H1 (cell line): ENCODE measurements around the gene GSK3B. TPM values are rescaled to one million over a fixed set of nuclear protein-coding genes. Genes with fewer than 3 reads are reported as not detected.

Source experiments
- CTCF ChIA-PET: fragments of 300-600 bp; sonication (Branson Sonifier 250); formaldehyde crosslinking; loops from one replicate; lab custom pipeline; 2021; ENCODE audit not compliant: partially characterized antibody; lab: Charles Lee
- POLR2A ChIA-PET: fragments of 300-600 bp; sonication (Branson Sonifier 250); formaldehyde crosslinking; loops from one replicate; lab custom pipeline; 2021; ENCODE audit warnings: inconsistent platforms; ENCODE audit not compliant: partially characterized antibody; lab: Charles Lee
- DNase-seq, 2 experiments: peaks; one replicate each; pipeline versions ENCODE4 v3.0.0 to v3.0.0-alpha.2; 2010 to 2022; ENCODE audit warnings: low spot score in 2 of 2, low read depth in 1 of 2, mixed read lengths in 1 of 2
- FAIRE-seq: peaks from 2 replicates; lab custom pipeline; 2011; peaks lifted over from hg19 to GRCh38; lab: Jason Lieb, UNC
- H2AFZ ChIP-seq: 2 replicates; pipeline ENCODE4 v1.8.1; 2012; ENCODE audit warnings: low read length, inconsistent platforms
- H2AK5ac ChIP-seq: 2 replicates; pipeline ENCODE4 v1.6.1; 2013; ENCODE audit warnings: low read depth, low read length
- H2BK120ac ChIP-seq: replicated peaks from 2 replicates; pipeline ENCODE3; 2013; ENCODE audit warnings: low read depth, low read length, inconsistent platforms
- H2BK12ac ChIP-seq: 2 replicates; pipeline ENCODE4 v1.6.1; 2013; ENCODE audit warnings: low read depth, low read length
- H2BK15ac ChIP-seq: 2 replicates; pipeline ENCODE4 v1.6.1; 2013; ENCODE audit warnings: low read length
- H2BK20ac ChIP-seq: 2 replicates; pipeline ENCODE4 v1.6.1; 2013; ENCODE audit warnings: low read length
- H2BK5ac ChIP-seq: 2 replicates; pipeline ENCODE4 v1.6.1; 2013; ENCODE audit warnings: low read depth, low read length
- H3K14ac ChIP-seq: 2 replicates; pipeline ENCODE4 v1.6.1; 2013; ENCODE audit warnings: inconsistent platforms; ENCODE audit not compliant: insufficient read length
- H3K18ac ChIP-seq: 2 replicates; pipeline ENCODE4 v1.6.1; 2013; ENCODE audit warnings: low read length; ENCODE audit errors: extremely low read depth
- H3K23ac ChIP-seq: 2 replicates; pipeline ENCODE4 v1.6.1; 2013; ENCODE audit warnings: inconsistent platforms; ENCODE audit not compliant: insufficient read length
- H3K23me2 ChIP-seq: 2 replicates; pipeline ENCODE4 v1.6.1; 2013; ENCODE audit warnings: low read depth, low read length
- H3K27ac ChIP-seq: 2 replicates; pipeline ENCODE4 v1.6.1; 2011; ENCODE audit warnings: low read depth, low read length, inconsistent platforms
- H3K27me3 ChIP-seq, 4 experiments: replicated peaks in 1 of 4; 1 replicate in 1 of 4; 2 replicates in 3 of 4; pipeline versions ENCODE4 v1.6.1 to v1.8.1; 2011 to 2013; ENCODE audit warnings: low read length in 3 of 4, mild to moderate bottlenecking in 3 of 4, inconsistent platforms in 2 of 4, mixed read lengths in 2 of 4, moderate library complexity in 1 of 4; ENCODE audit not compliant: control insufficient read depth in 3 of 4, insufficient read depth in 3 of 4; ENCODE audit errors: extremely low read depth in 1 of 4
- H3K36me3 ChIP-seq, 4 experiments: 2 replicates each; pipeline versions ENCODE4 v1.6.1 to v1.8.1; 2011 to 2013; ENCODE audit warnings: mild to moderate bottlenecking in 4 of 4, low read length in 3 of 4, moderate library complexity in 2 of 4, control low read depth in 1 of 4, inconsistent platforms in 1 of 4; ENCODE audit not compliant: insufficient read depth in 4 of 4, control insufficient read depth in 2 of 4
- H3K4ac ChIP-seq: replicated peaks from 2 replicates; pipeline ENCODE3; 2013; ENCODE audit warnings: low read length, low read depth, mixed read lengths, inconsistent platforms; ENCODE audit not compliant: insufficient read length
- H3K4me1 ChIP-seq, 4 experiments: replicated peaks in 1 of 4; 1 replicate in 1 of 4; 2 replicates in 3 of 4; pipeline versions ENCODE4 v1.6.1 to v1.8.1; 2011 to 2013; ENCODE audit warnings: low read length in 3 of 4, inconsistent platforms in 2 of 4, mixed read lengths in 1 of 4; ENCODE audit not compliant: insufficient read depth in 4 of 4, control insufficient read depth in 3 of 4
- H3K4me2 ChIP-seq, 2 experiments: 2 replicates each; pipeline versions ENCODE4 v1.6.1 to v1.8.1; 2011 to 2013; ENCODE audit warnings: low read depth in 2 of 2, low read length in 2 of 2, control low read depth in 1 of 2, inconsistent platforms in 1 of 2, mild to moderate bottlenecking in 1 of 2; ENCODE audit not compliant: insufficient read depth in 1 of 2
- H3K4me3 ChIP-seq, 4 experiments: fragments of 200-600, 300-600 bp in 1 of 4; sonication (generic), shearing (Covaris generic), sonication (Bioruptor Twin) in 1 of 4; 2 replicates each; pipeline versions ENCODE4 v1.5.1 to v1.8.1; 2011 to 2016; ENCODE audit warnings: low read length in 4 of 4, low read depth in 3 of 4, control low read depth in 2 of 4, inconsistent platforms in 2 of 4, mild to moderate bottlenecking in 2 of 4, mixed read lengths in 1 of 4, moderate library complexity in 1 of 4; ENCODE audit not compliant: insufficient read depth in 2 of 4; ENCODE audit errors: extremely low read depth in 1 of 4
- H3K56ac ChIP-seq: replicated peaks from 2 replicates; pipeline ENCODE3; 2013; ENCODE audit warnings: low read depth, mild to moderate bottlenecking, mixed read lengths, low read length, inconsistent platforms; ENCODE audit not compliant: insufficient read length
- H3K79me1 ChIP-seq: 2 replicates; pipeline ENCODE4 v1.6.1; 2013; ENCODE audit warnings: low read depth, low read length, control low read depth
- H3K79me2 ChIP-seq, 2 experiments: 2 replicates each; pipeline versions ENCODE4 v1.6.1 to v1.8.1; 2012 to 2013; ENCODE audit warnings: low read length in 2 of 2, mild to moderate bottlenecking in 2 of 2, inconsistent platforms in 1 of 2; ENCODE audit not compliant: insufficient read depth in 2 of 2, control insufficient read depth in 1 of 2
- H3K9ac ChIP-seq, 4 experiments: replicated peaks in 1 of 4; 1 replicate in 1 of 4; 2 replicates in 3 of 4; pipeline versions ENCODE4 v1.6.1 to v1.8.1; 2011 to 2013; ENCODE audit warnings: low read depth in 3 of 4, low read length in 3 of 4, control low read depth in 2 of 4, mild to moderate bottlenecking in 2 of 4, moderate library complexity in 2 of 4, inconsistent platforms in 1 of 4; ENCODE audit errors: extremely low read depth in 1 of 4
- H3K9me3 ChIP-seq, 2 experiments: 2 replicates each; pipeline versions ENCODE4 v1.6.1 to v1.8.1; 2012 to 2013; ENCODE audit warnings: mild to moderate bottlenecking in 2 of 2, moderate library complexity in 2 of 2, control low read depth in 1 of 2, inconsistent platforms in 1 of 2, low read depth in 1 of 2, low read length in 1 of 2, mixed read lengths in 1 of 2; ENCODE audit not compliant: insufficient read depth in 2 of 2
- H4K20me1 ChIP-seq, 2 experiments: replicated peaks in 1 of 2; 2 replicates each; pipeline versions ENCODE3 to v1.8.1; 2011 to 2013; ENCODE audit warnings: inconsistent platforms in 2 of 2, low read length in 2 of 2, mild to moderate bottlenecking in 1 of 2; ENCODE audit not compliant: insufficient read depth in 2 of 2, control insufficient read depth in 1 of 2
- H4K5ac ChIP-seq: 2 replicates; pipeline ENCODE4 v1.6.1; 2013; ENCODE audit warnings: low read length, low read depth, mixed read lengths, inconsistent platforms; ENCODE audit not compliant: insufficient read length
- H4K8ac ChIP-seq: 2 replicates; pipeline ENCODE4 v1.8.0; 2013; ENCODE audit warnings: mild to moderate bottlenecking, moderate library complexity, low read length, inconsistent platforms; ENCODE audit not compliant: insufficient read depth; ENCODE audit errors: extremely low read depth
- H4K91ac ChIP-seq: replicated peaks from 2 replicates; pipeline ENCODE3; 2013; ENCODE audit warnings: low read length, mixed read lengths, inconsistent platforms; ENCODE audit not compliant: insufficient read length
- ASH2L ChIP-seq: fragments of 200-600, 300-600 bp; sonication (generic); IDR thresholded peaks from one replicate; pipeline ENCODE4 v1.7.1; 2017; ENCODE audit warnings: low read length
- CREB1 ChIP-seq: IDR thresholded peaks from 2 replicates; pipeline ENCODE4 v1.6.1; 2012; ENCODE audit warnings: inconsistent platforms
- CTCF ChIP-seq, 3 experiments: IDR thresholded peaks; 1 replicate in 2 of 3; 2 replicates in 1 of 3; pipeline versions ENCODE4 v1.5.1 to v1.6.1; 2011; ENCODE audit warnings: low read length in 3 of 3, mild to moderate bottlenecking in 3 of 3, inconsistent platforms in 2 of 3, low read depth in 1 of 3, moderate library complexity in 1 of 3; ENCODE audit not compliant: insufficient read depth in 1 of 3; ENCODE audit errors: control extremely low read depth in 1 of 3
- EZH2 ChIP-seq: fragments of 200-600 bp; sonication (generic); IDR thresholded peaks from 2 replicates; pipeline ENCODE4 v1.7.1; 2012; ENCODE audit warnings: low read depth, mild to moderate bottlenecking, moderate library complexity, low read length, inconsistent platforms; ENCODE audit not compliant: severe bottlenecking
- HDAC6 ChIP-seq: IDR thresholded peaks from one replicate; pipeline ENCODE4 v1.7.1; 2012; ENCODE audit warnings: low read depth, mild to moderate bottlenecking, inconsistent platforms, low read length, moderate library complexity
- KDM4A ChIP-seq: IDR thresholded peaks from one replicate; pipeline ENCODE4 v1.7.1; 2012; ENCODE audit warnings: low read depth, mild to moderate bottlenecking, moderate library complexity, low read length, inconsistent platforms; ENCODE audit not compliant: severe bottlenecking
- MAFK ChIP-seq: IDR thresholded peaks from 2 replicates; pipeline ENCODE4 v1.6.1; 2012; ENCODE audit warnings: low read depth, mild to moderate bottlenecking, improper control_type of control experiment, low read length
- NRF1 ChIP-seq: IDR thresholded peaks from 2 replicates; pipeline ENCODE4 v1.6.1; 2011; ENCODE audit warnings: mild to moderate bottlenecking, low read depth, low read length, improper control_type of control experiment
- RNF2 ChIP-seq: fragments of 200-900, 300-1000 bp; sonication (generic); IDR thresholded peaks from 2 replicates; pipeline ENCODE4 v1.7.1; 2016; ENCODE audit warnings: borderline replicate concordance, low read depth, mild to moderate bottlenecking, antibody characterized with exemption, low read length; ENCODE audit not compliant: poor library complexity, severe bottlenecking; ENCODE audit errors: missing control alignments
- TAF1 ChIP-seq: IDR thresholded peaks from 2 replicates; pipeline ENCODE4 v1.6.1; 2011; ENCODE audit warnings: mild to moderate bottlenecking, low read depth, low read length
- WGBS, 2 experiments: shearing (Covaris generic) in 1 of 2; methylation state at CpG; one replicate each; pipeline versions ENCODE4 v1.1.6 to v1.1.7; 2013 to 2015; ENCODE audit warnings: low lambda C conversion rate in 2 of 2, mixed read lengths in 2 of 2, inconsistent platforms in 1 of 2, low coverage in 1 of 2, missing lambda C conversion rate in 1 of 2; ENCODE audit not compliant: insufficient replicate concordance in 2 of 2, insufficient coverage in 1 of 2, insufficient read length in 1 of 2; ENCODE audit errors: extremely low coverage in 1 of 2, missing lambda C conversion rate in 1 of 2; 5-methylcytosine and 5-hydroxymethylcytosine counted together
- polyA plus RNA-seq, 7 experiments: library from polyadenylated mRNA; depleted of rRNA in 3 of 7; stranded (reverse) in 5 of 7; unstranded in 2 of 7; fragments of >200 nt in 5 of 7; fragments of 200-250 nt in 2 of 7; gene quantifications; 1 replicate in 5 of 7; 2 replicates in 1 of 7; 4 replicates in 1 of 7; pipeline versions ENCODE4 v1.2.1 to v1.2.3, GENCODE V29; 2011 to 2013; ENCODE audit warnings: missing spikeins in 2 of 7, mixed read lengths in 2 of 7
- total RNA-seq: library from RNA; stranded (reverse); fragmentation: NEBNext Ultra II Directional; extraction: Animal tissue kit (Norgen Biotek cat#: 25700); gene quantifications from 2 replicates; pipeline ENCODE4 v1.2.1, GENCODE V29; 2021

Gene GSK3B
- total and polyA plus RNA-seq, 2 of the 8 experiments (the other 6 are each of a cell fraction or from before 2014, with no cell fraction given), result 24.2 to 50.7 TPM

- Histone ChIP-seq H2BK12ac (0 out of 2 replicates have a peak overlapping the region, but pooled peaks have one; percentile 50), H3K27me3 (no peaks in the 10 kb centered on the region), H2BK120ac (no peak overlapping the region), H4K20me1 (no peaks in the 10 kb centered on the region), H2AFZ (no peak overlapping the region), H3K4me3 (no peak overlapping the region), H3K9ac (no peak overlapping the region), H4K91ac (no peak overlapping the region), H2BK20ac (no peak overlapping the region), H4K8ac (no peak overlapping the region), H3K9me3 (no peaks in the 10 kb centered on the region), H3K4ac (no peak overlapping the region), H3K79me1 (no peaks in the 10 kb centered on the region), H2BK5ac (no peak overlapping the region), H3K79me2 (no peaks in the 10 kb centered on the region), H4K5ac (no peak overlapping the region), H3K4me1 (peaks cover 0 to 4% (median 3%) of the 10 kb centered on the region in 4 experiments; a peak in 3 of 7 replicates), H3K18ac (no peak overlapping the region), H2BK15ac (no peak overlapping the region), H3K36me3 (no peaks in the 10 kb centered on the region), H3K27ac (no peak overlapping the region), H3K23me2 (no peaks in the 10 kb centered on the region), H3K23ac (no peak overlapping the region), H3K4me2 (no peak overlapping the region), H2AK5ac (no peak overlapping the region), H3K56ac (no peak overlapping the region), H3K14ac (no peak overlapping the region)
- ChIA-PET CTCF (interaction anchor here (0.7 to 1.5 kb wide), 2 partner anchors 10 to 328 kb away, joined by 3 to 5 read pairs; no protein-coding TSS in a partner anchor), POLR2A (no interaction called here)
- DNase-seq (peak in 1 of 2 experiments; percentile 22), FAIRE-seq (no peak)
- WGBS, 2 experiments, result 97% methylated on average over 8 of the region's 8 CpGs; no CpG with 5 or more reads in 1 of the 2 experiments
- TF ChIP-seq CTCF (IDR thresholded peaks at IDR 0.05; ENCODE audit: control extremely low read depth in 1 of 3, insufficient read depth in 1 of 3, low read depth in 1 of 3, low read length in 3 of 3) (no peak), EZH2 (no peak), MAFK (no peak), KDM4A (no peak), CREB1 (no peak), TAF1 (no peak), RNF2 (no peak), HDAC6 (no peak), ASH2L (no peak), NRF1 (no peak)
Observed at GRCh38 chr3:119792270-119792669, 302.0 kb downstream of the GSK3B start.
